Endothelial cell of umbilical vein (primary cell): ENCODE measurements around the gene DMBT1. TPM values are rescaled to one million over a fixed set of nuclear protein-coding genes. Genes with fewer than 3 reads are reported as not detected.

ENCODE experiments used
- BruUV-seq: library from RNA; stranded (reverse); fragments of 400-500 nt; replicated peaks from 2 replicates; lab custom pipeline; 2021; lab: Mats Ljungman, UMichigan
- CTCF ChIA-PET: fragments of 300-600, 350-600 bp; sonication (Branson Sonifier 250); formaldehyde crosslinking; loops from one replicate; lab custom pipeline; 2021; ENCODE audit warnings: antibody characterized with exemption, inconsistent platforms; lab: Charles Lee
- POLR2A ChIA-PET: fragments of 300-600, 350-600 bp; sonication (Branson Sonifier 250); formaldehyde crosslinking; loops from one replicate; lab custom pipeline; 2021; ENCODE audit warnings: antibody characterized with exemption, inconsistent platforms; lab: Charles Lee
- DNase-seq: peaks from one replicate; pipeline ENCODE4 v3.0.0-alpha.2; 2011; ENCODE audit warnings: low read depth, low spot score
- FAIRE-seq: peaks from 2 replicates; lab custom pipeline; 2011; peaks lifted over from hg19 to GRCh38; lab: Jason Lieb, UNC
- H2AFZ ChIP-seq: 2 replicates; pipeline ENCODE4 v1.6.0; 2012; ENCODE audit warnings: low read depth, low read length, control low read depth, inconsistent platforms
- H3K27ac ChIP-seq: 2 replicates; pipeline ENCODE4 v1.5.1; 2011; ENCODE audit warnings: low read depth, mild to moderate bottlenecking, control low read depth, low read length, moderate library complexity; ENCODE audit not compliant: insufficient read depth
- H3K27me3 ChIP-seq, 2 experiments: 2 replicates each; pipeline versions ENCODE4 v1.6.0 to v1.6.1; 2011; ENCODE audit warnings: low read length in 2 of 2, mixed read lengths in 1 of 2; ENCODE audit not compliant: control insufficient read depth in 2 of 2, insufficient read depth in 2 of 2
- H3K36me3 ChIP-seq, 2 experiments: 2 replicates in 1 of 2; 3 replicates in 1 of 2; pipeline ENCODE4 v1.5.1; 2011; ENCODE audit warnings: low read length in 2 of 2, mild to moderate bottlenecking in 1 of 2, moderate library complexity in 1 of 2; ENCODE audit not compliant: control insufficient read depth in 2 of 2, insufficient read depth in 2 of 2; ENCODE audit errors: extremely low read depth in 1 of 2
- H3K4me1 ChIP-seq: 3 replicates; pipeline ENCODE4 v1.5.1; 2011; ENCODE audit warnings: mild to moderate bottlenecking, low read length; ENCODE audit not compliant: control insufficient read depth, insufficient read depth; ENCODE audit errors: extremely low read depth
- H3K4me2 ChIP-seq: 2 replicates; pipeline ENCODE4 v1.6.1; 2011; ENCODE audit warnings: low read length, control low read depth, mixed read lengths; ENCODE audit not compliant: insufficient read depth
- H3K4me3 ChIP-seq, 3 experiments: fragments of 200-600 bp in 1 of 3; sonication (generic), shearing (Covaris generic) in 1 of 3; replicated peaks in 1 of 3; 2 replicates each; pipeline ENCODE4 v1.5.1; 2011 to 2016; ENCODE audit warnings: control low read depth in 3 of 3, low read length in 3 of 3, mild to moderate bottlenecking in 2 of 3, inconsistent platforms in 1 of 3, low read depth in 1 of 3, moderate library complexity in 1 of 3; ENCODE audit not compliant: insufficient read depth in 1 of 3
- H3K79me2 ChIP-seq: 2 replicates; pipeline ENCODE4 v1.6.0; 2012; ENCODE audit warnings: low read length, inconsistent platforms; ENCODE audit not compliant: control insufficient read depth, insufficient read depth
- H3K9ac ChIP-seq: replicated peaks from 2 replicates; pipeline ENCODE3; 2011; ENCODE audit warnings: low read length, control low read depth; ENCODE audit not compliant: insufficient read depth; ENCODE audit errors: extremely low read depth
- H3K9me1 ChIP-seq: replicated peaks from 3 replicates; pipeline ENCODE4 v1.6.0; 2011; ENCODE audit warnings: mild to moderate bottlenecking, low read length; ENCODE audit not compliant: control insufficient read depth, insufficient read depth; ENCODE audit errors: extremely low read depth
- H3K9me3 ChIP-seq: replicated peaks from 2 replicates; pipeline ENCODE4 v1.5.1; 2012; ENCODE audit warnings: low read length, inconsistent platforms; ENCODE audit not compliant: control insufficient read depth, insufficient read depth
- H4K20me1 ChIP-seq: replicated peaks from 2 replicates; pipeline ENCODE3; 2011; ENCODE audit warnings: mild to moderate bottlenecking, low read length; ENCODE audit not compliant: control insufficient read depth, insufficient read depth; ENCODE audit errors: extremely low read depth
- CTCF ChIP-seq, 2 donors: IDR thresholded peaks; 1 replicate in 1 of 2; 2 replicates in 1 of 2; pipeline ENCODE4 v1.5.1; 2011; ENCODE audit warnings: low read length in 2 of 2, mild to moderate bottlenecking in 2 of 2, moderate library complexity in 2 of 2, control low read depth in 1 of 2, inconsistent platforms in 1 of 2, low read depth in 1 of 2; ENCODE audit not compliant: insufficient read depth in 1 of 2; ENCODE audit errors: extremely low read depth in 1 of 2
- EZH2 ChIP-seq: IDR thresholded peaks from 2 replicates; pipeline ENCODE4 v1.6.1; 2012; ENCODE audit warnings: borderline replicate concordance, low read depth, mild to moderate bottlenecking, moderate library complexity, low read length, inconsistent platforms; ENCODE audit not compliant: severe bottlenecking
- FOS ChIP-seq: IDR thresholded peaks from 2 replicates; pipeline ENCODE4 v1.6.1; 2011; ENCODE audit warnings: mild to moderate bottlenecking, low read length, moderate library complexity, borderline replicate concordance; ENCODE audit not compliant: insufficient read depth
- GATA2 ChIP-seq: IDR thresholded peaks from 2 replicates; pipeline ENCODE4 v1.7.0; 2011; ENCODE audit warnings: low read depth, mild to moderate bottlenecking, moderate library complexity, mixed read lengths, low read length; ENCODE audit not compliant: insufficient read length, insufficient read depth
- JUN ChIP-seq: IDR thresholded peaks from 2 replicates; pipeline ENCODE4 v1.6.1; 2011; ENCODE audit warnings: borderline replicate concordance, low read depth; ENCODE audit not compliant: insufficient read length, insufficient read depth
- MAX ChIP-seq: IDR thresholded peaks from 2 replicates; pipeline ENCODE4 v1.6.1; 2011; ENCODE audit not compliant: insufficient read depth, insufficient read length
- MYC ChIP-seq: IDR thresholded peaks from one replicate; pipeline ENCODE4 v1.6.1; 2011; ENCODE audit warnings: mild to moderate bottlenecking, low read depth, low read length
- POLR2A ChIP-seq: IDR thresholded peaks from 2 replicates; pipeline ENCODE4 v1.6.1; 2012; ENCODE audit warnings: low read depth, mild to moderate bottlenecking, control low read depth, low read length
- POLR2AphosphoS5 ChIP-seq: IDR thresholded peaks from 2 replicates; pipeline ENCODE4 v1.6.1; 2012; ENCODE audit warnings: low read depth, mild to moderate bottlenecking, control low read depth, low read length, moderate library complexity; ENCODE audit not compliant: insufficient read depth
- dilution Hi-C: fragments of 300-500 bp; cut with MboI; formaldehyde crosslinking; loops from one replicate; pipeline ENCODE4 v1.15.0; 2019; ENCODE audit warnings: low sequenced_read_pairs; ENCODE audit not compliant: extremely low pct_ligation_motif_present
- intact Hi-C: fragments of 100-400 bp; cut with micrococcal nuclease; formaldehyde crosslinking; loops from one replicate; pipeline ENCODE4 v1.10.0; 2022
- polyA plus RNA-seq, 4 experiments: library from polyadenylated mRNA; depleted of rRNA in 3 of 4; stranded (reverse) in 3 of 4; unstranded in 1 of 4; fragments of >200 nt; gene quantifications; 2 replicates each; pipeline versions ENCODE4 v1.2.1 to v1.2.3, GENCODE V29; 2011 to 2012; ENCODE audit warnings: missing spikeins in 1 of 4
- total RNA-seq: library from RNA; stranded (reverse); gene quantifications from 2 replicates; pipeline ENCODE4 v1.2.3, GENCODE V29; 2021

DMBT1 gene
- total and polyA plus RNA-seq, 2 donors (not counting 3 experiments of a cell fraction or from before 2014, with no cell fraction given) = 0.01 TPM; not detected in 1

DNA sequence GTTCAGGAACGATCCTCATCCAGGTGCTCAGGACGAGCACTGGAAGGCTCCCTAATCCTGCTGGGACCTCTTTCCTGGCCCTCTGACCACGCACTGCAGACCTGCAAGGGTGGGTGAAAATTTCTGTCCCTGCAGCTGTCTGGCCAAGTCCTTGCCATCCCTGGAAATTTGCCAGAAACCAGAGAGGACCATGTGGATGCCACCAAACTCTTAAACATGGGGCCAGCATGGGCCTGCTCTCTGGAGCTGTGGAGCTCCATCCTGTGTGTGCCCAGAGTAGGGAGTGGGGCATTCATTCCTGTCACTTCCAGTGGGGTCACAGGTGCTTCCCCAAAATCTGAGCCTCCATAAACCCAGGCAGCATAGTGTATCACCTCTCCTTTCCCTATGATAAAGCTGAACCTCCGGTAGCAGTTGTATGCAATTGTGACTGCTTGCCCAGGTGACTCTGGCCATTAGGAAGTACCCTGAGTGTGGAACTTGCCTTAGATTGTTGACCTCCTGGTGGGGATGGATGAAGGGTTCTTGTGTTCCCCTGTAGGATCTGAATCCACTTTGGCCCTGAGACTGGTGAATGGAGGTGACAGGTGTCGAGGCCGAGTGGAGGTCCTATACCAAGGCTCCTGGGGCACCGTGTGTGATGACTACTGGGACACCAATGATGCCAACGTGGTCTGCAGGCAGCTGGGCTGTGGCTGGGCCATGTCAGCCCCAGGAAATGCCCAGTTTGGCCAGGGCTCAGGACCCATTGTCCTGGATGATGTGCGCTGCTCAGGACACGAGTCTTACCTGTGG is 57.1 kb downstream of the DMBT1 start:
- Histone ChIP-seq H3K9me3 (no peaks in the 10 kb centered on the region), H3K79me2 (no peaks in the 10 kb centered on the region), H3K4me2 (no peak overlapping the region), H3K9me1 (no peaks in the 10 kb centered on the region), H3K4me3 (no peak overlapping the region), H4K20me1 (no peaks in the 10 kb centered on the region), H3K36me3 (no peaks in the 10 kb centered on the region), H3K4me1 (no peaks in the 10 kb centered on the region), H3K9ac (no peak overlapping the region), H3K27me3 (no peaks in the 10 kb centered on the region), H3K27ac (no peak overlapping the region), H2AFZ (no peak overlapping the region)
- intact Hi-C loops (no loop called here), dilution Hi-C loops (no loop called here)
- FAIRE-seq (no peak), DNase-seq (no peak)
- ChIA-PET POLR2A (no interaction called here), CTCF (no interaction called here)
- no peak for TF ChIP-seq GATA2
- no peak for TF ChIP-seq POLR2A
- TF ChIP-seq POLR2AphosphoS5 = no peak
- no peak for TF ChIP-seq MYC
- no peak for TF ChIP-seq JUN
- TF ChIP-seq CTCF (IDR thresholded peaks at IDR 0.05; ENCODE audit: extremely low read depth in 1 of 2, insufficient read depth in 1 of 2, low read depth in 1 of 2, low read length in 2 of 2) = no peak
- TF ChIP-seq FOS = no peak
- no peak for TF ChIP-seq EZH2
- TF ChIP-seq MAX = no peak
- BruUV-seq = no TSS peak
